ENCODE data around the gene FRMD4A. TPM values are rescaled to one million over a fixed set of nuclear protein-coding genes. Genes with fewer than 3 reads are reported as not detected.
"Not testable (repeated sequence)": the region's sequence is repeated elsewhere in the genome, so short reads cannot be mapped to it uniquely, and the experiment has no call there.

FRMD4A gene
- total RNA-seq, 2 experiments from 2014 or later: 0.88 to 1.4 TPM

DNA sequence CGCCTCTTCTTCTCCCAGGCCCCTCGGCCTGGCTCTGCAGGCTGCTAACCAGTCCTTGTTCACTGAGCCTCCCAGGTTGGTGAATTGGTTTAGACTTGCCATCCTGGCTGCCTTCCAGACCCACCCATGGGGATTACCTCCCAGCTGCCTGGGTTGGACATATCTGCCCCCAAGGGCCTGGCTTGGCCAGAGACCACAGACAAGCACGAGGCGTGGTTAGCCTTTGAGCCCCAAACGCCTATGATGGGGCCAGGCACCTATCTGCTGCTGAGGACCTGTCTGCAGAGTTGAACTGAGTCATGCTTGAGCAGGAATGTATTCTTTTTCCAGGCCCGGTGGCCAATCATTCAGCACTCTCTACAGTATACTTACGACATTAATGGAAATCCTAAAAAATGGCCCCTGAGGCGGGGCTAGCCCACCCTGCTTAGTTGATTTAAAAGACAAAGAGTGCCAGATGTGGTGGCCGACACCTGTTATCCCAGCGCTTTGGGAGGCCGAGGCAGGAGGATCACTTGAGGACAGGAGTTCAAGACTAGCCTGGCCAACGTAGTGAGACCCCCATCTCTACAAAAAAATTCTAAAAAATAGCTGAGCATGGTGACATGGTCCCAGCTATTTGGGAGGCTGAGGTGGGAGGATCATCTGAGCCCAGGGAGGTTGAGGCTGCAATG lies 361.5 kb downstream of the FRMD4A start:
- POLR2A ChIA-PET: no interaction called here
- Mint-ChIP-seq H3K4me1 (no peaks in the 10 kb centered on the region), H3K36me3 (no peaks in the 10 kb centered on the region), H3K9me3 (peaks cover 1% of the 10 kb centered on the region), H3K27me3 (peaks cover 6% of the 10 kb centered on the region), H3K4me3 (no peak overlapping the region), H3K27ac (no peak overlapping the region)
- DNase-seq (no peak), ATAC-seq (ENCODE audit: low read depth) (no peak)

DNA sequence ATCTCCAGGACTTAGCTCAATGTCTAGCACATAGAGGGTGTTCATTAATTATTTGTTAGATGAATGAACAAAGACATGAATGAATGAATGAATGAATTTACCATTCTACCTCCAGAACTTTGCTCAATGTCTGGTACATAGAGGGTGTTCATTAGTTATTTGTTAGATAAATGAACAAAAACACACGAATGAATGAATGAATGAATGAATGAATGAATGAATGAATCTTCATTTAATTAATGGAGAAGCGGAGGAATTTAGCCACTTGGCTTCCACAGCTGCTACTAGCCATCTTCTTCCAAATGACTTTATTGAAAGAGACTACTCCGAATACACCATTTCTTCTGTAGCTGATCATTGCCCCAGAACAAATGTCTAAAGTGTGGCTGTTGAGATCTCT lies 368.9 kb downstream of the FRMD4A start:
- H3K4me3 Mint-ChIP-seq: no peak overlapping the region
- peaks cover 2% of the 10 kb centered on the region for H3K27me3 Mint-ChIP-seq
- peaks cover 1% of the 10 kb centered on the region for H3K36me3 Mint-ChIP-seq
- POLR2A ChIA-PET: no interaction called here
- peaks cover 2% of the 10 kb centered on the region for H3K4me1 Mint-ChIP-seq
- H3K9me3 Mint-ChIP-seq: no peaks in the 10 kb centered on the region
- no peak for ATAC-seq (ENCODE audit: low read depth)
- no peak for DNase-seq
- H3K27ac Mint-ChIP-seq: no peak overlapping the region

DNA sequence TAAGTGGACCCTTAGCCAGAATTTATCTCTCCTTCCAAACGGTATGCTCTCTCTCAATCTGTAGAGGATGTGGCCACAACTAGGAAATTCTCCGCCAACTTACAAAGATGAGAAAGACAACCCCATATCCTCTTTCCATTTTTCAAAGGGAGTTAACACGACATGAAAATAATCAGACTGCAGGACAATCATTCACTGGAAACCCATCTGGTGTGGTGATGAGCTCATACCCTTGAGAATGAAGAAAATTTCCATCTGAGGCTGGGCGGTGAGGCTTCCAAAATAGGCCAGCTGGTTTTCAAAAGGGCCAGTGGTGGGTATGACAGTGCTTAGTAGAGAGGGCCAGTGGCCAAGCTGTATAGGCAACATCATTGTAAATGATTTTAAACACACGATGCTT lies 369.6 kb downstream of the FRMD4A start:
- DNase-seq (no peak), ATAC-seq (ENCODE audit: low read depth) (no peak)
- POLR2A ChIA-PET: no interaction called here
- Mint-ChIP-seq H3K9me3 (no peaks in the 10 kb centered on the region), H3K27me3 (peaks cover 2% of the 10 kb centered on the region), H3K4me1 (peaks cover 2% of the 10 kb centered on the region), H3K27ac (no peak overlapping the region), H3K36me3 (peaks cover 1% of the 10 kb centered on the region), H3K4me3 (no peak overlapping the region)

DNA sequence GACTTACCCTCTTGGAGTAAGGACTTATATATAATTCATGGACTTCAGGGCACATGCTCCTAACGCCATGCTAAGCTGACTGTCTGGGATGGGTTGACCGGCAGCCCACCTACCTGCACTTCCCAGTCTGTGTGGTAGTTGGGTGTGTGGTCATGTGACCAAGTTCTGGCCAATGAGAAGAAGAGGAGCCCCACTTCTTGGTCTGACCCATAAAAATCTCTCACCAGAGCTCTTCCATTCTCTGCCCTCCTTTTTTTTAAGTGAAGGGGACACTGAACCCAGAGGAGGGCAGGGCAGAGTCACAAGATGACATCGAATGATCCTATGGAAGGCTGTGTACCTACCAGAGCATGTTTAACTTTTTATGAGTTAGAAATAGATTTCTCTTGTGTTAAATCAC lies 370.1 kb downstream of the FRMD4A start:
- no peak for ATAC-seq (ENCODE audit: low read depth)
- DNase-seq: no peak
- Mint-ChIP-seq H3K9me3 (no peaks in the 10 kb centered on the region), H3K27me3 (peaks cover 2% of the 10 kb centered on the region), H3K4me3 (no peak overlapping the region), H3K27ac (no peak overlapping the region), H3K4me1 (peaks cover 2% of the 10 kb centered on the region), H3K36me3 (peaks cover 1% of the 10 kb centered on the region)
- POLR2A ChIA-PET: no interaction called here

DNA sequence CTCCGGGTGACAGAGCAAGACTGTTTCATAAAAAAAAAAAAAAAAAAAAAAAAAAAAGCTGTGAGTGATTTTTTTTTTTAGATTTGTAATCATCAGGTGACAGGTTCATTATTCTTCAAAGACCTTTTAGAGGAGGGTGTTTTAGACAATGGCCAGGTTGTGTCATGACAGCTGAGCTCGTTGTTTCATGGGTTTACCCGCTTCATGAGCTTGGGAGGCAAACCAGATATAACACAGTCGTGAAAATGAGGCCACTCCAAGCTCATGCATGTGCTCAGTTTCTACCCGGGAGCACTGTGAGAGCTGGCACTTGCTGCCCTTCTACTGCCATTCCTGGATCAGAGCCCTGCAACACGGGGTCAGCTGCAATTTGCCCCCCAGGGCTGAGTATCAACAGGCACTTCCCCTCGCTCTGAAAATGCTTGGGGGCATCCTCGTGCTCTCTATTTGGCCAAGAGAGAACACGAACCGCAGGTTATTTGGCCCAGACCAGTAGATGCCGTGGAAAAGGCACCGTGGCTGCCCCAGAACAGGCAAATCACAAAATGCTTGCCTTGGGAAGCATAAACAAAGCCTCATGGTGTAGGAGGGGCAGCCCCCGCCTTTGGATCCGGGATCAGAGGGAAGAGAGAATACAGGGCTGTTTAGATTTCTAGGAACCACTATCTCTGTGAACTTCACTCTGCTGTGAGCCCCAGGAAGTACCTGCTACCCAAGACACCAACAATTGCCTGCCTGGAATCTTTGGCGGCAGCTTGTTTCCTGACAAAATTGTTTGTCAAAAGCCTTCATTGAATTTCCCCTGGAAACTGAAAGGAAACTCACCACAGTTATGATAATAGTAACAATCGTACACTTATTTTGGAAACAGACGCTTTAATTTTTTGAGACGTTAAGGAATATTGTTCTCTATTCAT lies 371.0 kb downstream of the FRMD4A start:
- H3K4me3 Mint-ChIP-seq: no peak overlapping the region
- no peaks in the 10 kb centered on the region for H3K9me3 Mint-ChIP-seq
- ATAC-seq (ENCODE audit: low read depth) (no peak), DNase-seq (no peak)
- H3K27ac Mint-ChIP-seq: no peak overlapping the region
- POLR2A ChIA-PET: no interaction called here
- peaks cover 2% of the 10 kb centered on the region for H3K4me1 Mint-ChIP-seq
- H3K36me3 Mint-ChIP-seq: peaks cover 1% of the 10 kb centered on the region
- no peaks in the 10 kb centered on the region for H3K27me3 Mint-ChIP-seq

DNA sequence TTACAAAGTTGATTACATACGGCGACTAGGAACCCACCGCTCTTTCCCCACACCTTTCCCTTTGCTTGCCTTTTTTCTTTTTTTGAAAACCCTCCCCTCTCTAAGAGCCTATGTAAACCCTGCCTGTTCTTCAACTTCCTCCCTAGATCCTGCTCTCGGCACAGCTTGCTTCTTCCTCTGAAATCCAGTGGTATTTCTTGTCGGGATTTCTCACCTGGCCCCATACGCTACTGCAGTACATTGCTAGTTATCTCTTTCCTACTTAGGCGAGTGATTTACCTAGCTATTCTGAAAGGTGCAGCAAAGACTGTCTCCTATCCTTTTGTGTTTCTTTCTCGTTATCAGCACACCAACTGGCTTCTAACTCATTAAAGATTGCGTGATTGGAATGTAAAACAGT lies 372.9 kb downstream of the FRMD4A start:
- H3K27me3 Mint-ChIP-seq: no peaks in the 10 kb centered on the region
- POLR2A ChIA-PET: no interaction called here
- H3K36me3 Mint-ChIP-seq: peaks cover 1% of the 10 kb centered on the region
- peaks cover 2% of the 10 kb centered on the region for H3K4me1 Mint-ChIP-seq
- ATAC-seq (ENCODE audit: low read depth) (no peak), DNase-seq (no peak)
- no peak overlapping the region for H3K27ac Mint-ChIP-seq
- no peak overlapping the region for H3K4me3 Mint-ChIP-seq
- no peaks in the 10 kb centered on the region for H3K9me3 Mint-ChIP-seq

DNA sequence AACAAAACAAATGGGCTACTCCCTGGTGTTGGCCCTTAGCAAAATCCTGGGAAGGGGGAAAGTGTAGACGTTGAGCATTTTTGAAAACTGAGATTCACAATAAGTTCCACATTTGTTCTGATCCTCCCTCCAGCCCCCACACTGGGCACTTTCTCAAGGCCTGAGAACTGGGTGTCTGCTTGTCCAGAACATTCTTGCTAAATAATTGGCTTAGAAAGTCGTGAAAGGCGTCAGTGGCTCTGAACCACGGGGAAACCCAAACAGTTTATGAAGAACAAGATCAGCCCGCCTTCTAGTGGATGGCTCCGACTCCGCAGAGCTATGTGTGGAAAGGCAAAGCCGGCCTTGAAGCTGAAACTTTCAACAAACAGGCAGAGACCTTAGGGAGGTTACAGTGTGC lies 373.9 kb downstream of the FRMD4A start:
- Mint-ChIP-seq H3K4me3 (no peak overlapping the region), H3K27me3 (no peaks in the 10 kb centered on the region), H3K9me3 (no peaks in the 10 kb centered on the region), H3K36me3 (peaks cover 1% of the 10 kb centered on the region), H3K27ac (no peak overlapping the region), H3K4me1 (peaks cover 2% of the 10 kb centered on the region)
- ATAC-seq (ENCODE audit: low read depth): no peak
- POLR2A ChIA-PET: no interaction called here
- no peak for DNase-seq

DNA sequence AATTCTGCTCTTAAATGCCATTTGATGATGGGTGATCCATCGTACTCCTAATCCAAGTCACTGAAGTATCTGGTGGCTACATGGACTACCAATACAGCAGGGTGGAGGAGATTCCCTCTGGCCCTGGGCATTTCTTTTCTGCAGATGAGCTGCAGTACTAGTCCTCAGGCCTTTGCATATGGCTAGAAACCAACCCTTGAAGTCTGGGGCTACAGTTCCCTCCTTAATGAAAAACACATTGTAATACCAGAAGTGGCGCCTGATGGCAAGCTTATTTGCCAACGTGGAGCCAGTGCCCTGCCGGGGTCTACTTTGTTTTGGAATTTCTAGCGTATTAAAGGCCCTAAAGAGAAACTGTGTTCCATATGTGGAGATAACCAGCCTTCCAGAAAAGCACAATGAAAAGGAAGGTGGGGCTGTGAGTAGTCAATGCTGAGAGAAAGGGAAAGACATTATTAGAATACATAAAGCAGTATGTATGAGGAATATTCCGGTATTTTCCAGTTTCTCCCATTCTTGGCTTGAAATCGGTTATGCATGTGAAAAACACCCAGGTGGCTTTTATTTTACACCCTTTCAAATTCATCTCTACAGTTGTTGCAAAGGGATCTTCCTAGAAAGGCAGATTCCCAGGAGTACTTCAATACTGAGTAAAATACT lies 375.2 kb downstream of the FRMD4A start:
- Mint-ChIP-seq H3K27ac (no peak overlapping the region), H3K27me3 (no peaks in the 10 kb centered on the region), H3K9me3 (peaks cover 2% of the 10 kb centered on the region), H3K4me3 (no peak overlapping the region), H3K36me3 (no peaks in the 10 kb centered on the region), H3K4me1 (no peaks in the 10 kb centered on the region)
- POLR2A ChIA-PET: no interaction called here
- DNase-seq: no peak
- ATAC-seq (ENCODE audit: low read depth): no peak

DNA sequence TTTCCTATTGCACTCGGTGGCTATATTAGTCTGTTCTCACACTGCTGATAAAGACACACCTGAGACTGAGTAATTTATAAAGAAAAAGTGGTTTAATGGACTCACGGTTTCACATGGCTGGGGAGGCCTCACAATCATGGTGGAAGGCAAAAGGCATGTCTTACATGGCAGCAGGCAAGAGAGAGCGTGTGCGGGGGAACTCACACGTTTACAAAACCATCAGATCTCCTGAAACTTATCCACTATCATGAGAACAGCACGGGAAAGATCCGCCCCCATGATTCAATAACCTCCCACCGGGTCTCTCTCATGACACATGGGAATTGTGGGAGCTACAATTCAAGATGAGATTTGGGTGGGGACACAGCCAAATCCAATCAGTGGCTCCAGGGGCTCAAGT lies 376.5 kb downstream of the FRMD4A start:
- POLR2A ChIA-PET: not testable (repeated sequence)

DNA sequence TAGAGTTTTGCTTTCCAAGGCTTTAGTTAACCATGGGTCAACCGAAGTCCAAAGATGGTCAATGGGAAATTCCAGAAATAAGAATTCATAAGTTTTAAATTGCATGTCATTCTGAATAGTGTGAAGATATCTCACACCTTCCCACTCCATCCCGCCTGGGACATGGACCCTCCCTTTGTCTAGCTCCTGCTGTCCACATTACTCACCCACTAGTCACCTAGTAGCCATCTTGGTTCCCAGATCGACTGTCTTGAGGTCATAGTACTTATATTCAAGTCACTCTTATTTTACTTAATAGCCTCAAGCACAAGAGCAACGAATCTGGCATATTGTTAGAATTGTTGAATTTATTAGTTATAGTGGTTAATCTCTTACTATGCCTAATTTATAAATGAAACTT lies 377.4 kb downstream of the FRMD4A start:
- H3K4me3 Mint-ChIP-seq: no peak overlapping the region
- POLR2A ChIA-PET: no interaction called here
- H3K4me1 Mint-ChIP-seq: no peaks in the 10 kb centered on the region
- no peaks in the 10 kb centered on the region for H3K36me3 Mint-ChIP-seq
- peaks cover 2% of the 10 kb centered on the region for H3K9me3 Mint-ChIP-seq
- DNase-seq: no peak
- H3K27me3 Mint-ChIP-seq: no peaks in the 10 kb centered on the region
- no peak for ATAC-seq (ENCODE audit: low read depth)
- H3K27ac Mint-ChIP-seq: no peak overlapping the region

More for the DNA sequence above, 376.5 kb downstream of the FRMD4A start:
- not testable (repeated sequence) for H3K27ac Mint-ChIP-seq; H3K4me1 Mint-ChIP-seq; ATAC-seq (ENCODE audit: low read depth); H3K27me3 Mint-ChIP-seq; H3K4me3 Mint-ChIP-seq; DNase-seq; H3K36me3 Mint-ChIP-seq; H3K9me3 Mint-ChIP-seq

DNA sequence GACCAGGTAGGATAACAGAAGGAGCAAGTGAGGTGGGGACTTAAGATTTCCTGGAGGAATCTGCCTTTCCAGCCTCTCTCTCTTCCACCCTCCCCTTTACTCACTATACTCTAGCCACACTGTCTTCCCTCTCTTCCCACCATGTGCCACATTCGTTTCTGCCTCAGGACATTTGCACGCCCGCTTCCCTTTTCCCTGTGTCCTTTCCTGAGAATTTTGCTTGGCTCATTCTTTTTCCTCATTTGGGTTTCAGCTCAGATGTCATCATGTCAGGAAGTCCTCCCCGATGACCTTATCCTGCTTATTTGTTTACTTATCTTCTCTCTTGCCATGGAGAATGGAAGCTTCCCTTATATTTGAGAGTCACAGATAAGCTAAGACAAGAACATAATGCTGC lies 380.2 kb downstream of the FRMD4A start:
- no peaks in the 10 kb centered on the region for H3K36me3 Mint-ChIP-seq
- no peaks in the 10 kb centered on the region for H3K4me1 Mint-ChIP-seq
- H3K27ac Mint-ChIP-seq: no peak overlapping the region
- H3K9me3 Mint-ChIP-seq: peaks cover 2% of the 10 kb centered on the region
- POLR2A ChIA-PET: no interaction called here
- H3K4me3 Mint-ChIP-seq: no peak overlapping the region
- no peak for ATAC-seq (ENCODE audit: low read depth)
- DNase-seq: no peak
- no peaks in the 10 kb centered on the region for H3K27me3 Mint-ChIP-seq

DNA sequence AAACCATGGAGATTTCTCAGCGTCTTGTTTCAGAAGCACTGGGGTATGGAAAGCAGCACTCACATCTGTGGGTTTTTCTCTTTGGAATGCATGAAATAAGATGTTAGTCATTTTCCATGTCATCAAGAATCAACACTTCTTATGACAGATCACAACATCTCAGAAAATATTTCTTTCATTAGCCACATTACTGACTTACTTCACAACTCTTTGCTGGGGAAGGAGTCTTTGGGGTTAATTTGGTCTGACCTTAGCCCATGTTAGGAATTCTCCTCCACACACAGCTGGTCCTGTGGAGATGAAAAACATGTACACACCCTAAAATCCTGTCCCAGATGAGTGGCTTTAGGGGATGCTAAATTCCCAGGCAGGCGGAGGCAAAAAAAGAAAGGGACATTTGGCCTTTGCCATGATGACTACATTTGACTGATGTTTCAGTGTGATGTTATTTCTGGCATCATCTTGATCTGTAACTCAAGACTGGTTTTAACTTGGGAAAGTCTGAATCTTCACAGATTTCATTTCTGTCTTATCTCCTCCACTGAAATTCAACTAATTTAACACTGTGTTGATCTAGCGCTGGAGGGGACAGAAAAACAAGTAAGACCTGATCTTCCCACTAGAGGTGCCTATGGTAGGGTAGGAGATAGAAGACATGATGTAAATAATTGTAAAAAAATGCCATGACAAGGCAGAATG lies 380.7 kb downstream of the FRMD4A start:
- DNase-seq (no peak), ATAC-seq (ENCODE audit: low read depth) (no peak)
- POLR2A ChIA-PET: no interaction called here
- Mint-ChIP-seq H3K27ac (no peak overlapping the region), H3K9me3 (peaks cover 2% of the 10 kb centered on the region), H3K36me3 (no peaks in the 10 kb centered on the region), H3K4me3 (no peak overlapping the region), H3K4me1 (no peaks in the 10 kb centered on the region), H3K27me3 (no peaks in the 10 kb centered on the region)

DNA sequence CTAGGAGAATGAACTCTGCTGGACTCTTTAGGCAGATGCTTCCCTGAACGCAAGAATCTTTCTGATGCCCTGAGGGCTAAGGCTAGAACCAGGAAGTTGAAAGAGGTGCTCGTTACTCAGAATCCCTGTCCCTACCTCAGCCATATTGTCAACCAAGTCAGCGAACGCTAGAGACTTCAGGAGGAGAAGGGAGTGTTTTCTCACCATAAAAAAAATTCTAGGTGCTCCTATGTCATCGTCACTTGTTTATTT lies 384.6 kb downstream of the FRMD4A start:
- Mint-ChIP-seq H3K4me1 (no peaks in the 10 kb centered on the region), H3K4me3 (no peak overlapping the region)
- POLR2A ChIA-PET: no interaction called here

More for the DNA sequence above, 384.6 kb downstream of the FRMD4A start:
- Mint-ChIP-seq H3K9me3 (peaks cover 1% of the 10 kb centered on the region), H3K27ac (no peak overlapping the region), H3K27me3 (peaks cover 2% of the 10 kb centered on the region), H3K36me3 (no peaks in the 10 kb centered on the region)
- DNase-seq: no peak
- ATAC-seq (ENCODE audit: low read depth): no peak

Data from activated naive CD8-positive, alpha-beta T cell treated with anti-CD3 and anti-CD28 coated beads, Interleukin-2, amount 10 ng/mL, durations not matched to agents 7 days and 5 days (primary cell).